Sigmoid colon (tissue), 3 donors: ENCODE results near the gene BMPER.

ENCODE experiments used
- CTCF ChIP-seq, 4 experiments: fragments of 450-650 bp in 3 of 4; fragments of 200-600 bp in 1 of 4; IDR thresholded peaks; one replicate each; pipeline ENCODE4 v1.5.1; 2016 to 2019; ENCODE audit warnings: antibody characterized with exemption in 4 of 4, mild to moderate bottlenecking in 3 of 4, moderate library complexity in 2 of 4
- POLR2A ChIP-seq, 2 donors: fragments of 450-650 bp; IDR thresholded peaks; one replicate each; pipeline ENCODE4 v1.6.1; 2016; ENCODE audit warnings: antibody characterized with exemption in 2 of 2, mild to moderate bottlenecking in 2 of 2, moderate library complexity in 2 of 2

- TF ChIP-seq CTCF (IDR thresholded peaks at IDR 0.05): no peak
- no peak for TF ChIP-seq POLR2A (IDR thresholded peaks at IDR 0.05)
These were observed 138.3 kb downstream of the BMPER start for GRCh38 chr7:34043461-34044305.
